Skeletal muscle satellite cell (primary cell): ENCODE measurements around the gene DTNBP1.

Experiments
- H3K27me3 ChIP-seq: 2 replicates; pipeline ENCODE4 v1.7.0; 2013; ENCODE audit warnings: low read length; ENCODE audit not compliant: control insufficient read depth, insufficient read depth
- H3K36me3 ChIP-seq: 2 replicates; pipeline ENCODE4 v1.7.0; 2013; ENCODE audit warnings: mild to moderate bottlenecking, control low read depth, low read length; ENCODE audit not compliant: insufficient read depth
- H3K4me1 ChIP-seq: 2 replicates; pipeline ENCODE4 v1.7.0; 2013; ENCODE audit warnings: low read length; ENCODE audit not compliant: control insufficient read depth, insufficient read depth
- H3K4me2 ChIP-seq: 2 replicates; pipeline ENCODE4 v1.7.0; 2013; ENCODE audit warnings: mild to moderate bottlenecking, low read length
- H3K4me3 ChIP-seq: 2 replicates; pipeline ENCODE4 v1.7.0; 2013; ENCODE audit warnings: low read length
- H3K9ac ChIP-seq: 2 replicates; pipeline ENCODE4 v1.7.0; 2013; ENCODE audit warnings: mild to moderate bottlenecking, low read depth, low read length, moderate library complexity
- H3K9me3 ChIP-seq: replicated peaks from 2 replicates; pipeline ENCODE4 v1.7.0; 2013; ENCODE audit warnings: mild to moderate bottlenecking, control low read depth, low read length

Gene DTNBP1

DNA sequence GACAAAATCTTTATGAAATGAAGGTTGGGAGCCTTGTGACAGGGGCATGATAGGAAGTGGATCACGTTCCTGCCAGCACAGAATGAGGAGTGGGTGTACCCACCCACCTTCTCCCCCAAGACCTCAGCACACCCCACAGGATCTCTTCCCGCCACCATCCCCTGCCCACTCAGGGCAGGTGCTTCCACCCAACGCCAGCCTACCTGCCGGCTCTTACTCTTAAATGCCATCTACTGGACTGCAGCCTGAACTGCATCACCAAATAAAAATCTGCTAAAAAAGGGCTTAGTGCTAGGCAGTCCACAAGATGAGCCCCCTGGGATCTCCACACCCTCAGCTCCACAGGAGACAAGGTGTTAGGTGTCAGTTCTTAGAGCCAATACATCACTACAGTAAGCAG lies 20.6 kb downstream of the DTNBP1 start:
- Histone ChIP-seq H3K9ac (no peak overlapping the region), H3K36me3 (no peaks in the 10 kb centered on the region), H3K4me2 (no peak overlapping the region), H3K4me1 (no peaks in the 10 kb centered on the region), H3K9me3 (no peaks in the 10 kb centered on the region), H3K4me3 (no peak overlapping the region), H3K27me3 (no peaks in the 10 kb centered on the region)

DNA sequence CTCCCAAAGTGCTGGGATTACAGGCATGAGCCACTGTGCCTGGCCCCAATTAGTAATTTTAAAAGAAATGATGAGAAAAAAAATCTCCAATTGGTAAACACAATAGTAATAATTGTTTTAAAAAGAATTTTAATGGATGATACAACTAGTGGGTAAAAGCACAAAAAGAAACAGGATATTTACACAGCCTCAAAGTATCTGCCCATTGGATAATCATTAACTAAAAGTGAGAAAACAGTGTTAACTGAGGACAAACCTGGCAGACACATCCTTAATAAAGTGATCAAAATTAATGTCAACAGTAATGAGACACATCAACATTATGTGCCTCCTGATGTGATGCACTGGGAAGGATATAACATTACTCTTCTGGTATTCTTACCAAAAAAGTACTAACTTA lies 24.5 kb downstream of the DTNBP1 start:
- H3K4me1 ChIP-seq: peaks cover 7% of the 10 kb centered on the region
- peaks cover 3% of the 10 kb centered on the region for H3K36me3 ChIP-seq
- no peaks in the 10 kb centered on the region for H3K27me3 ChIP-seq
- H3K4me2 ChIP-seq: no peak overlapping the region
- H3K4me3 ChIP-seq: no peak overlapping the region
- H3K9me3 ChIP-seq: no peaks in the 10 kb centered on the region
- no peak overlapping the region for H3K9ac ChIP-seq

DNA sequence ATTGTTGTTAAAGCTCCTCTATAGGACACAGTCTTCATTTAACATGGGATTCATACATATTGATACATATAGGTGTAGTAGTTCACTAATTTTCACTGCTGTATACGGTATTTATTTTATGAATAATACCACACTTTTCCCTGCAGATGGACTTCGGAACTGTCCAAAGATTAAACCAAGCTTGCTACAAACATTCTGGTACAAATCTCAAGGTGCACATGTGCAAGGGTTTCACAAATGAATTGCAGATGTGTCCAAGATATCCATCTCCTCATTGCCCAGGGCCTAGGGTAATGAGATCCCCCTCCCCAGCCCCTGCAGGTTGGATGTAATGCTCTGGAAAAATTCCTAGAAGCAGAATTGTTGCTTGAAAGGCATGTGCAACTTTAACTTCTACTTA lies 31.4 kb downstream of the DTNBP1 start:
- no peak overlapping the region for H3K9ac ChIP-seq
- H3K4me2 ChIP-seq: no peak overlapping the region
- no peaks in the 10 kb centered on the region for H3K27me3 ChIP-seq
- H3K4me1 ChIP-seq: peaks cover 30% of the 10 kb centered on the region
- H3K36me3 ChIP-seq: no peaks in the 10 kb centered on the region
- no peaks in the 10 kb centered on the region for H3K9me3 ChIP-seq
- no peak overlapping the region for H3K4me3 ChIP-seq

DNA sequence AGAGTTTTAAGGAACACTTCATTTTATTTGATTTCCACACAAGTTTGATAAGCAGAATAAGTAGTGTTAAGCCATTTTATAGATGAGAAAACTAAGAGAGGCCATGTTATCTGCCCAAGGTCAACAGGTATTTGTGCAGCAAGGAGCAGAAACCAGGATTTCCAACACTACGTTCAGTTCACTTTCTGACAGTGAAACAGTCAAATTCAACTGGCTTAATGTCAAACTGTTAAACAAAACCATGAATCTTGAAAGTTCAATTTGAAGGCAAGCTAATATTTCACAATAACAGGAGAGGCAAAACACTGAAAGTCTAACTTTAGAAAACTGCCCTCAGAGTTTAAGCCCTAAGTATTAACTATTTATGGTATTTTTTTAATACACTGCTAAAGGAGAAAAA lies 32.6 kb downstream of the DTNBP1 start:
- no peaks in the 10 kb centered on the region for H3K9me3 ChIP-seq
- H3K9ac ChIP-seq: no peak overlapping the region
- H3K27me3 ChIP-seq: no peaks in the 10 kb centered on the region
- no peak overlapping the region for H3K4me2 ChIP-seq
- no peaks in the 10 kb centered on the region for H3K36me3 ChIP-seq
- no peak overlapping the region for H3K4me3 ChIP-seq
- H3K4me1 ChIP-seq: peaks cover 30% of the 10 kb centered on the region

DNA sequence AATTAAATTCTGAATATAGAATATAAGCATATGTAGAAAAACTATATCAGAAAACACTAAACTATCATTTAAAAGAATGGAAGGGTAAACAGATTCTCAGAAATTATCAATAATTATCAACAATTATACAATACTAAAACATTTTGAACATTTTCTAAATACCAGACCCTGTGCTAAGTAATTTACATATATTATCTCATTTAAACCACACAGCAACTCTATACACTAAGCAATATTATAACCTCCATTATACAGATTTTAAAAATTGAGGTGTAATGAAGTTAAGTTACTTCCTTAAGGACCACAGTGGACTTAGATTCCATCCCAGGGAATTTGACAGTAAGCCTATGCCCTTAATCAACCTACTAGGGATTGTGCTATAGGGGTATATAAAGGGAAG lies 33.3 kb downstream of the DTNBP1 start:
- H3K9me3 ChIP-seq: no peaks in the 10 kb centered on the region
- H3K4me3 ChIP-seq: no peak overlapping the region
- no peaks in the 10 kb centered on the region for H3K27me3 ChIP-seq
- H3K9ac ChIP-seq: no peak overlapping the region
- no peak overlapping the region for H3K4me2 ChIP-seq
- H3K36me3 ChIP-seq: no peaks in the 10 kb centered on the region
- H3K4me1 ChIP-seq: peaks cover 30% of the 10 kb centered on the region

DNA sequence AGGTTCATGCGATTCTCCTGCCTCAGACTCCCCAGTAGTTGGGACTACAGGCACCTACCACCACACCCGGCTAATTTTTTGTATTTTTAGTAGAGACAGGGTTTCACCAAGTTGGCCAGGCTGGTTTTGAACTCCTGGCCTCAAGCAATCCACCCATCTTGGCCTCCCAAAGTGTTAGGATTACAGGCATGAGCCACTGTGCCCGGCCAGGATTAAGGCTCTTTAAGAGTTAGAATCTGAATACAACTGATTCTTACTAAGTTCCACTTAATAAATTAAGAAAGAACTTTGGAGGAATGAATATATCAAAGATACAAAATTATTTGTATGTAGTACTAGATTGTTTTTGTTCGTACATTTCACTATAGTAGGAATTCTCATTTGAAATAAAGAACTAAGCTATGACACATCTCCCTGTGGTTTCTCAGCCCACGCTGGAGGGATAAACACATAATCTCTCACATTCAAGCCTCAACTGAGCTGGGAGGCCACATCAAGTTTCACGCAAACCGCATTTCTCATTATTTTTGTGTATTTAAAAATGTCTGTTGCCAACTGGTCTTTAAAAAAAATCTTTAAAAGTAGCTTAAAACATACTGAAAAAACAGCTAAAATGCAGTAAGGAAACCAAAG lies 34.2 kb downstream of the DTNBP1 start:
- Histone ChIP-seq H3K36me3 (no peaks in the 10 kb centered on the region), H3K4me2 (no peak overlapping the region), H3K27me3 (no peaks in the 10 kb centered on the region), H3K9ac (no peak overlapping the region), H3K9me3 (no peaks in the 10 kb centered on the region), H3K4me3 (no peak overlapping the region), H3K4me1 (peaks cover 26% of the 10 kb centered on the region)

DNA sequence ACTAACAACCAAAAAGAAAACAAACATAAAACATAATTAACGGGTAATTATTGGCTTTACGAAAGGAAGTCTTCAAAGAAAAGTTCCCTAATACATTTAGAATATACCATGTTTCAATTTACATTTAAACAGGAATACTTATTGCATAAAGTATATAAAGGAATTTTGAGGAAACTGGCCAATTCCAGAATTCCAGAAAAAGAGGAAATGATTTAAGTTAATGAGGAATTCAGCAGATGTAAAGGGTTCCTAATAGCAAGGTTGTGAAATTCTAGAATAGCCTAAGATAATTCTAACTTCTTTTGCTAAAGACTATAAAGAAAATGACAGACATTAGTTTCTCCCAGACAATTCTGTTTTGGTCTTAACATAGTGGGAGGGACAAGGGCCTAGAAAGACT lies 35.0 kb downstream of the DTNBP1 start:
- H3K4me2 ChIP-seq: no peak overlapping the region
- H3K9ac ChIP-seq: no peak overlapping the region
- no peaks in the 10 kb centered on the region for H3K36me3 ChIP-seq
- peaks cover 22% of the 10 kb centered on the region for H3K4me1 ChIP-seq
- H3K27me3 ChIP-seq: no peaks in the 10 kb centered on the region
- H3K9me3 ChIP-seq: no peaks in the 10 kb centered on the region
- no peak overlapping the region for H3K4me3 ChIP-seq

DNA sequence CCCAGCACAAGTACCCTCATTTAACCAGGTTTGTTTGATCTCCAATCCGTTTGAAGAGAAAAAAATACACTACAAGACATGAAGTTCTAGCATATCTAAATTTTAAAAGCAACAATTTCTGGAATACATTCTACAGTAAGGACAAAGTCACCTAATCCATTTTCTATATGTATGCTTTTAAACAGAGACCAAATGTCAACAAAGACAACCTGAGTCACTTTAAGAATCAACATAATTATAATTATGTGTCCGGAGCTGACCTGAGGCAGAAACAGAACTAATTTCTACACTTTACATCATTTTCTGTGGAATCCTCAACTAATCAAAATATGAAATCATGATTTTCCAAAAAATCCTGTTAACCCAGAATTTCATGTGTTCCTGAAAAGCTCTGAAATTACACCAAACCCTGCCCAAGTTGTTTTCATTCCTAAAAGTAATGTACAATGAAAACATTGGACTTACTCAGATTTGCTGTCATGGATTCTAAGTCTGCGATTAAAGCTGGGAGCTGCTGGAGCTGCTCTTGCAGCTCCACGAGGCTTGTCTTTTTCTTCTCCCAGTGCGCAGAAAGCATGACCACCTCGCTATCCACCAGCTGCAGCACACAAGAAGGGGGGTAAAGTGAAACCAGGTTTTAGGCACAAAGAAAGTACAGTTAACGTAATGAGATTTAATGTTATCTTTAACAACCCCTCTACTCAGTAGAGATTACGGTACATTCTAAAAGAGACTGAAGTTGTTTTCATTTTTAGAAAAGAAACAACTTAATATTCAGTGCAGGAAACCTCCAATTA lies 35.8 kb downstream of the DTNBP1 start:
- H3K36me3 ChIP-seq: no peaks in the 10 kb centered on the region
- peaks cover 27% of the 10 kb centered on the region for H3K4me1 ChIP-seq
- no peak overlapping the region for H3K9ac ChIP-seq
- H3K4me2 ChIP-seq: peak overlapping the region; percentile 34
- no peaks in the 10 kb centered on the region for H3K9me3 ChIP-seq
- H3K27me3 ChIP-seq: no peaks in the 10 kb centered on the region
- H3K4me3 ChIP-seq: no peak overlapping the region

DNA sequence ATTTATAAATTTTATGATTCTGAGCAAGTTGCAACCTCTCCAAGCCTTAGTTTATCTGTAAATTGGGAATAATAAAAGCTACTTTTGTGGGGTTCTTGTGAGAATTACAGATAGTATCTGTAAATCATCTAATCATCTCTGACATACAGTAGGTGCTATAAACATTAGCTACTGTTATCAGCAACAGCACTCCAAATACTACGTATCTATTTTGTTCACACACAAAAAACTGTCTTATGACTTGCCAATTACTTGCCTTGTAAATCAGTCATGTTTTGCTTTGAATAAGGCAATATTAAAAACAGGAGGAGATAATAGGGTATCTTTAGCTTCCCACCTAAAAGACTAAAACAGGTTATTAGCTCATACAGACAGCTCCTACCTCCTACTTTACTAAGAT lies 36.7 kb downstream of the DTNBP1 start:
- H3K4me2 ChIP-seq: no peak overlapping the region
- H3K4me3 ChIP-seq: no peak overlapping the region
- peaks cover 35% of the 10 kb centered on the region for H3K4me1 ChIP-seq
- no peaks in the 10 kb centered on the region for H3K36me3 ChIP-seq
- no peaks in the 10 kb centered on the region for H3K27me3 ChIP-seq
- H3K9ac ChIP-seq: no peak overlapping the region
- no peaks in the 10 kb centered on the region for H3K9me3 ChIP-seq

DNA sequence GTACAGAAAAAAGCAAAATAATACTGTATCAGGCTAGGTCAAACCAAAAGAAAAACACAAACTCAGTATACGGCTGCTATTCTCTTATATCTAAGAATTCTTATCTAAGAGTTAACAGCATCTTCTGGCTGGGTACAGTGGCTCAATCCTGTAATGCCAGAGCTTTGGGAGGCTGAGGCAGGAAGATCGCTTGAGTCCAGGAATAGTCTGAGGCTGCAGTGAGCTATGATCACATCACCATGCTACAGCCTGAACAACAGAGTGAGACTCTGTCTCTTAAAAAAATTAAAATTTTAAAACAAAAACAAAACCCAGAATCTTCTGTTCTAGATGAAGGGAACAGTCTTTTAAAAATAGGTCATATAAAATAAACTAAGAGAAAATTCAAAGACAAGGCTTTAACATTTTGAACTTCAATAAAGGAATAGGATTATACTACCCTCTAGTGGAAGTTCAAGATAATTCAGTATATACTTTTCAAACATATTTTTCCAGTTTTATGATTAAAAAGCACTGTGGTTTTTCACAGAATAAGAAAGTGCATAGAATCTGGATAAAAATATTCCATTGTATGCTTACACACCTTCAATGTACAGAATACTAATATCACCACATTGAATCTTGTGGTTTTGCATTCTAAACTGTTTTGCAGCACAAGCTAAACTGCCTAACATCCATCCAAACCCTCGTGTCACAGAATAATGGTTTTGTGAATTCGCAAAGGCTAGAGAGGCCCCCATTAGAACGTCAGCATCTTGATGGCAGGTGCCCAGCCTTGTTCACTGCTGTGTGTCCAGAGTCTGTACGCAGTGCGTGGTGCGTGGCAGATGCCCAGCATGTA lies 39.3 kb downstream of the DTNBP1 start:
- H3K4me1 ChIP-seq: peaks cover 29% of the 10 kb centered on the region
- no peak overlapping the region for H3K9ac ChIP-seq
- no peak overlapping the region for H3K4me2 ChIP-seq
- no peaks in the 10 kb centered on the region for H3K9me3 ChIP-seq
- H3K36me3 ChIP-seq: no peaks in the 10 kb centered on the region
- H3K4me3 ChIP-seq: no peak overlapping the region
- no peaks in the 10 kb centered on the region for H3K27me3 ChIP-seq

DNA sequence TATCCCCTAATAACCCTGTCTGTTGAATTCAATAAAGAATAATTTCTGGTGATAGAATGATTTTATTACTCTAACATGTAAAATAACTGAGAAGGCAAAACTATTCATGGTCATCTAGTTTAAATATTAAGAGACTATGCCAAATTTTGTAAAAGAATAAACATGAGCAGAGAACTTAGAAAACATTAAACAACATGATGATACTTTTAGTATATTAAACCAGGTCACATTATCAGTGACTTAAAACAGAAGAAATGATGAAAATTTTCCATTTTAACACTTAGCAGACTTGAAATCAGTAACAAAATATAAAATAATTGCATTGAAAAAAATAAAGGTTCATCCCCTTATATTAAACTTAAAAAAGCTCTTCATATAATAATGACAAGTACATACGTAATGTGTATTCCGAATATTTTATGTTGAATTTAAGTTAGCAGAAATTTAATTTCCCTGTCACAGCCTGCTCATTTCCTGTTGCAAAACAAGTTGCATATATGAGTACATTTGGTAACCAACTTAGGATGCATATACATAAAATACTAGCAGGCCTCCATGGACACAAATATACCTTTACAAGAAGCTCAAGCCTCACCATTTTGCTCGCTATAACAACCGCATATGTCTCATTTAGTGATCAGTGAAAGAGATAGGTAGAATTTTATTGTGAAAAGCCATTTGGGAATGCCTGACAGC lies 40.6 kb downstream of the DTNBP1 start:
- no peak overlapping the region for H3K4me3 ChIP-seq

More for the DNA sequence above, 40.6 kb downstream of the DTNBP1 start:
- peaks cover 19% of the 10 kb centered on the region for H3K4me1 ChIP-seq
- no peaks in the 10 kb centered on the region for H3K27me3 ChIP-seq
- no peak overlapping the region for H3K4me2 ChIP-seq
- H3K9me3 ChIP-seq: no peaks in the 10 kb centered on the region
- H3K36me3 ChIP-seq: no peaks in the 10 kb centered on the region
- no peak overlapping the region for H3K9ac ChIP-seq
